Measurements from ENCODE around the gene ZDHHC16.

The ZDHHC16 gene

DNA sequence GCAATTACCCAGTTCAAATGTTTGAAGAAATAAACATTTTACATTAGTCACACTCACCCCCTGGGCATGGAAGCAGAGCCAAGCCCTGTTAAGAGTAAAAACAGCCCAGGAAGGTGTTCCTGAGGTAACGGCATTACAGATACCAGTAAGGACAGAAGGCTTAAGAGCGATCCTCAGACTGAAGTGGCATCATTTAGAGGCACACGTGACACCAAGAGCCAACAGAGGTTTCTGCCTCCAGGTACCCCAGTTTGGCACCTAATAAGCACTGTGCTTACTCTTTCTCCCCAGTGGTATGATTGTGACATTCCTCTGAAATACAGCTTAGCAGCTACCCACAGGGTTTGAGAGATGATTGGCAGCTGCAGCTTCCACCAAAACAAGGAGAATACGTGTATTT lies 35.1 kb downstream of the ZDHHC16 start:
- H3K27ac ChIP-seq = no peak overlapping the region
- no peak overlapping the region for H3K4me3 ChIP-seq (ENCODE audit: low read depth in 1 of 2, low read length in 1 of 2)
- H3K9me3 ChIP-seq = no peaks in the 10 kb centered on the region
- H3K36me3 ChIP-seq = peaks cover 42% of the 10 kb centered on the region
- peaks cover 7 to 8% of the 10 kb centered on the region in 2 experiments for H3K4me1 ChIP-seq (ENCODE audit: control insufficient read depth in 1 of 2, insufficient read depth in 1 of 2, low read depth in 1 of 2, low read length in 1 of 2)
- TF ChIP-seq, protein P1, sequence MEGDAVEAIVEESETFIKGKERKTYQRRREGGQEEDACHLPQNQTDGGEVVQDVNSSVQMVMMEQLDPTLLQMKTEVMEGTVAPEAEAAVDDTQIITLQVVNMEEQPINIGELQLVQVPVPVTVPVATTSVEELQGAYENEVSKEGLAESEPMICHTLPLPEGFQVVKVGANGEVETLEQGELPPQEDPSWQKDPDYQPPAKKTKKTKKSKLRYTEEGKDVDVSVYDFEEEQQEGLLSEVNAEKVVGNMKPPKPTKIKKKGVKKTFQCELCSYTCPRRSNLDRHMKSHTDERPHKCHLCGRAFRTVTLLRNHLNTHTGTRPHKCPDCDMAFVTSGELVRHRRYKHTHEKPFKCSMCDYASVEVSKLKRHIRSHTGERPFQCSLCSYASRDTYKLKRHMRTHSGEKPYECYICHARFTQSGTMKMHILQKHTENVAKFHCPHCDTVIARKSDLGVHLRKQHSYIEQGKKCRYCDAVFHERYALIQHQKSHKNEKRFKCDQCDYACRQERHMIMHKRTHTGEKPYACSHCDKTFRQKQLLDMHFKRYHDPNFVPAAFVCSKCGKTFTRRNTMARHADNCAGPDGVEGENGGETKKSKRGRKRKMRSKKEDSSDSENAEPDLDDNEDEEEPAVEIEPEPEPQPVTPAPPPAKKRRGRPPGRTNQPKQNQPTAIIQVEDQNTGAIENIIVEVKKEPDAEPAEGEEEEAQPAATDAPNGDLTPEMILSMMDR (IDR thresholded peaks at IDR 0.05) = no peak
- H3K27me3 ChIP-seq = no peaks in the 10 kb centered on the region

DNA sequence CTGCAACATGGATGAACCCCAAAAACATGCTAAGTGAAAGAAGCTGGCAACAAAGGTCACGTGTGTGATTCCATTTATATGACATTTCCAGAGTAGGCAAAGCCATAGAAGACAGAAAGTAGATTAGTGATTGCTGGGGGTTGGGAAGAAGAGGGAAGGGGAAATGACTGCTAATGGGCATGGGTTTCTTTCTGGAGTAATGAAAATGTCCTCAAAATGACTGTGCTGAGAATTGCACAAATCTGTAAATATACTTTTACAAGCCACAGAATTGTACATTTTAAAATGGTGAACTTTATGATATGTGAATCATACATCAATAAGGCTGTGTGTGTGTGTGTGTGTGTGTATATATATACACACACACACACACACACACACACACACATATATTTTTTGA lies 36.4 kb downstream of the ZDHHC16 start:
- H3K4me1 ChIP-seq (ENCODE audit: control insufficient read depth in 1 of 2, insufficient read depth in 1 of 2, low read depth in 1 of 2, low read length in 1 of 2) = no peaks in the 10 kb centered on the region
- H3K27ac ChIP-seq = no peak overlapping the region
- TF ChIP-seq, protein P1 (IDR thresholded peaks at IDR 0.05) = no peak
- H3K9me3 ChIP-seq = no peaks in the 10 kb centered on the region
- no peaks in the 10 kb centered on the region for H3K27me3 ChIP-seq
- H3K4me3 ChIP-seq (ENCODE audit: low read depth in 1 of 2, low read length in 1 of 2) = no peak overlapping the region
- peaks cover 32% of the 10 kb centered on the region for H3K36me3 ChIP-seq

DNA sequence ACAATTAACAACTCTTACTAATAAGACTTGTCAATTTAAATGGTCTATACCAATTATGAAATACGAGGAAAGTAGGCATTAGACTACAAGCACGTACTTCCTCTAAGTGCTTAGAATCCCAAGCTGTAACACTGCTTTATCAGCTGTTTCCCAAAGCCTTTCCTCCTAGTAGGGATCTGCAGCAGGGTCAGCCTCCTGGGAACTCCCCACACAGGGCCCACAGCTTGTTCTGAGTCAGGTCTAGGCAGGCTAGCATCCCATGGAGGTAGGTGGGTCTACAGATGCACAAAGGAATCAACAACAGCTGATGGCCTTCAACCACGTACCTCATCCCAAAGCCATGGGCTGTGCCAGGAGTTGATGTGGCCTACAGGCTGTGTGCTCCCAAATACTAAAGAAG lies 37.5 kb downstream of the ZDHHC16 start:
- Histone ChIP-seq H3K9me3 (no peaks in the 10 kb centered on the region), H3K4me3 (ENCODE audit: low read depth in 1 of 2, low read length in 1 of 2) (no peak overlapping the region), H3K4me1 (ENCODE audit: control insufficient read depth in 1 of 2, insufficient read depth in 1 of 2, low read depth in 1 of 2, low read length in 1 of 2) (no peaks in the 10 kb centered on the region), H3K27me3 (no peaks in the 10 kb centered on the region), H3K36me3 (peaks cover 23% of the 10 kb centered on the region), H3K27ac (no peak overlapping the region)
- TF ChIP-seq, protein P1 (IDR thresholded peaks at IDR 0.05) = no peak

DNA sequence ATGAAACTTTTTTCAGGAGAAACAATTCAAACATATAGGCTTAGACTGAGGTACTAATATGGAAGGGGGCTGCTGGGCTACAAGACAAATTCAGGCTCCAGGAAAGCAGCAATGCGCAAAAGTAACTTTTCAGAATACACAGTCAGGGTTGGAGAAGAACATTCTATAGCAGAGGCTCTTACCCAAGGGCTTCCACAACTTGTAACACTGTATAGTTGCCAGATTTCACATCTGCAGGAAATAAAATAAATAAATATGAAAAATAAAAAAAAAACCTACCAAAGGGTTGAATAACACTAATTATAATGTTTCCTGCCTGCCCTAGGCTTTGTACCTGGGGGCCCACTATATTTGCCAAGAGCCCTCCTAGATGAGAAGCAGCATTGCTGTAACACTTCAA lies 37.9 kb downstream of the ZDHHC16 start:
- no peaks in the 10 kb centered on the region for H3K4me1 ChIP-seq (ENCODE audit: control insufficient read depth in 1 of 2, insufficient read depth in 1 of 2, low read depth in 1 of 2, low read length in 1 of 2)
- no peaks in the 10 kb centered on the region for H3K9me3 ChIP-seq
- peaks cover 21% of the 10 kb centered on the region for H3K36me3 ChIP-seq
- no peak overlapping the region for H3K27ac ChIP-seq
- H3K27me3 ChIP-seq = no peaks in the 10 kb centered on the region
- TF ChIP-seq, protein P1 (IDR thresholded peaks at IDR 0.05) = no peak
- H3K4me3 ChIP-seq (ENCODE audit: low read depth in 1 of 2, low read length in 1 of 2) = no peak overlapping the region

DNA sequence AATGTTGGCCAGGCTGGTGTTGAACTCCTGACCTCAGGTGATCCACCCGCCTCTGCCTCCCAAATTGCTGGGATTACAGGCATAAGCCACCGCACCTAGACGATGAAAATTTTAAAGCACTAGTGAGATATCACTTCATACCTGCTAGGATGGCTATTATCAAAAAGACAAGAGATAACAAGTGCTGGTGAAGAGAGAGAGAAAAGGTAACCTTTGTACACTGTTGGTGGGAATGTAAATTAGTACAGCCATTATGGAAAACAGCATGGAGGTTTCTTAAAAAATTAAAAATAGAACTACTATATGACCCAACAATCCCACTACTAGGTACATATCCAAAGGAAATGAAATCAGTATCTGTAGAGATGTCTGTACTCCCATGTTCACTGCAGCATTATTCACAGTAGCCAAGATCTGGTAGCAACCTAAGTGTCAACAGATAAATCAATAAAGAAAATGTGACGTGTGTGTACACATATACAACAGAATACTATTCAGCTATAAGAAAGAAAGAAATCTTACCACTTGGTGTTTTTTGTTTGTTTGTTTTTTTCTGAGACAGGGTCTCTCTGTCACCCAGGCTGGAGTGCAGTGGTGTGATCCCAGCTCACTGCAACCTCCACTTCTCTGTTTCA lies 39.8 kb downstream of the ZDHHC16 start:
- Histone ChIP-seq H3K4me3 (ENCODE audit: low read depth in 1 of 2, low read length in 1 of 2) (no peak overlapping the region), H3K9me3 (no peaks in the 10 kb centered on the region), H3K27ac (no peak overlapping the region), H3K4me1 (ENCODE audit: control insufficient read depth in 1 of 2, insufficient read depth in 1 of 2, low read depth in 1 of 2, low read length in 1 of 2) (peaks cover 5 to 8% of the 10 kb centered on the region in 2 experiments), H3K36me3 (peaks cover 5% of the 10 kb centered on the region), H3K27me3 (no peaks in the 10 kb centered on the region)
- TF ChIP-seq, protein P1 (IDR thresholded peaks at IDR 0.05) = no peak
